OCI-LY7 (cell line): ENCODE data around the gene DYNLT3.

Experiments used
- CTCF ChIP-seq: fragments of 200-600 bp; sonication (generic); conservative IDR thresholded peaks from 2 replicates; pipeline ENCODE4 v1.5.1; 2014; ENCODE audit warnings: mild to moderate bottlenecking, antibody characterized with exemption, low read length, moderate library complexity, mixed read lengths
- EZH2phosphoT487 ChIP-seq: fragments of 200-600 bp; sonication (generic); IDR thresholded peaks from 2 replicates; pipeline ENCODE4 v1.6.1; 2018; ENCODE audit warnings: low read depth, borderline replicate concordance, mild to moderate bottlenecking, mixed run types, antibody characterized with exemption, low read length, moderate library complexity, mixed read lengths

DNA sequence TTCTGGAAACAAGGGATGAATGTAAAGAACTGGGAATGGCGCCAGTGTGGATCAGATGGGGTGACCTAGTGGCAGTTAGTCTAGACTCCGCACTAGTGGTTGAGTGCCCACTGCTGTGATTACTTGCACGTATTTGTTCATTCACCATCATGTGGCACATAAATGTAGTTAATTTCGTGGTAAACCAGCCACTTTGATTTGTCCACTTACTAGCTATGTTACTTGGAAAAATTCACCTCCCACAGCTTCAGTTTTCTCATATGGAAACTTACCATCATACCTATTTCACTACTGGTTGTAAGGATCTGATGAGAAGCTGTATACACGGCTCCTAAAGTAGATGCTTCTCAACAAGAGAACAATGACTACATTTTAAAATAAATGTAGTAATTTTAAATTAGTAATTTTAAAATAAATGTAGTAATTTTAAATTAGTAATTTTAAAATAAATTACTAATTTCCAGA is 394 bp upstream of the DYNLT3 start:
- no peak for TF ChIP-seq CTCF
- no peak for TF ChIP-seq EZH2phosphoT487
